ENCODE data around the gene SPI1. TPM values are rescaled to one million over a fixed set of nuclear protein-coding genes. Genes with fewer than 3 reads are reported as not detected.

The SPI1 gene
- total RNA-seq, 1 experiment from 2014 or later = 0.22 TPM

- no peak overlapping the region for H3K27ac ChIP-seq (ENCODE audit: low read length)
- no TSS peak for BruUV-seq (replicated peaks)
- H4K20me1 ChIP-seq (ENCODE audit: low read length) = no peaks in the 10 kb centered on the region
- CTCF ChIA-PET = no interaction called here
- no peak overlapping the region for H2AFZ ChIP-seq (ENCODE audit: low read length)
- no peaks in the 10 kb centered on the region for H3K36me3 ChIP-seq (ENCODE audit: low read depth, low read length)
- H3K9me2 ChIP-seq (replicated peaks; ENCODE audit: low read length) = no peaks in the 10 kb centered on the region
- POLR2A ChIA-PET (ENCODE audit: unreplicated experiment) = interaction anchor here (0.6 kb wide), 1 partner anchor 22 kb away, joined by 8 read pairs; no protein-coding TSS in a partner anchor
- H3K9ac ChIP-seq (ENCODE audit: low read length) = no peak overlapping the region
- no peaks in the 10 kb centered on the region for H3F3A ChIP-seq (ENCODE audit: low read length, unreplicated experiment)
- intact Hi-C loops (cut with micrococcal nuclease) = no loop called here
- TF ChIP-seq EZH2phosphoT487 (IDR thresholded peaks at IDR 0.05; ENCODE audit: borderline replicate concordance, low read length) (no peak), CTCF (conservative IDR thresholded peaks at IDR 0.05; ENCODE audit: low read depth, low read length) (no peak), EZH2 (IDR thresholded peaks at IDR 0.05; ENCODE audit: low read length, unreplicated experiment) (no peak)
- H3K9me3 ChIP-seq (ENCODE audit: low read length) = no peaks in the 10 kb centered on the region
- H3K4me1 ChIP-seq (ENCODE audit: insufficient read depth, low read length) = no peaks in the 10 kb centered on the region
- no peak overlapping the region for H3K4me2 ChIP-seq (ENCODE audit: low read length)
- H3K79me2 ChIP-seq (ENCODE audit: low read length) = no peaks in the 10 kb centered on the region
- ATAC-seq (no peak), DNase-seq (no peak)
- H3K27me3 ChIP-seq (ENCODE audit: low read length) = no peaks in the 10 kb centered on the region
- no peak overlapping the region for H3K4me3 ChIP-seq (ENCODE audit: low read length)
Measured at GRCh38 chr11:47391711-47392432, 13.5 kb upstream of the SPI1 start.

GRCh38 chr11:47391077-47391583, 12.8 kb upstream of the SPI1 start:
- H3K27me3 ChIP-seq (ENCODE audit: low read length) = no peaks in the 10 kb centered on the region
- no peak overlapping the region for H3K9ac ChIP-seq (ENCODE audit: low read length)
- H3K9me2 ChIP-seq (replicated peaks; ENCODE audit: low read length) = no peaks in the 10 kb centered on the region
- CTCF ChIA-PET = no interaction called here
- no peaks in the 10 kb centered on the region for H3K79me2 ChIP-seq (ENCODE audit: low read length)
- no peak overlapping the region for H3K4me2 ChIP-seq (ENCODE audit: low read length)
- no peak overlapping the region for H2AFZ ChIP-seq (ENCODE audit: low read length)
- no TSS peak for BruUV-seq (replicated peaks)
- DNase-seq (no peak), ATAC-seq (no peak)
- no peaks in the 10 kb centered on the region for H3K9me3 ChIP-seq (ENCODE audit: low read length)
- no peak for TF ChIP-seq EZH2phosphoT487 (IDR thresholded peaks at IDR 0.05; ENCODE audit: borderline replicate concordance, low read length)
- TF ChIP-seq EZH2 (IDR thresholded peaks at IDR 0.05; ENCODE audit: low read length, unreplicated experiment) = no peak
- H3K4me3 ChIP-seq (ENCODE audit: low read length) = no peak overlapping the region
- no peak overlapping the region for H3K27ac ChIP-seq (ENCODE audit: low read length)
- intact Hi-C loops (cut with micrococcal nuclease) = no loop called here
- H3K4me1 ChIP-seq (ENCODE audit: insufficient read depth, low read length) = no peaks in the 10 kb centered on the region
- POLR2A ChIA-PET (ENCODE audit: unreplicated experiment) = no interaction called here
- no peaks in the 10 kb centered on the region for H3F3A ChIP-seq (ENCODE audit: low read length, unreplicated experiment)
- H3K36me3 ChIP-seq (ENCODE audit: low read depth, low read length) = no peaks in the 10 kb centered on the region
- no peaks in the 10 kb centered on the region for H4K20me1 ChIP-seq (ENCODE audit: low read length)

- BruUV-seq (replicated peaks) = no TSS peak
- CTCF ChIA-PET = no interaction called here
Measured at GRCh38 chr11:47390422-47390760, 12.0 kb upstream of the SPI1 start.

More at GRCh38 chr11:47390422-47390760, 12.0 kb upstream of the SPI1 start:
- H3K9ac ChIP-seq (ENCODE audit: low read length) = no peak overlapping the region
- DNase-seq (no peak), ATAC-seq (no peak)
- no peaks in the 10 kb centered on the region for H3F3A ChIP-seq (ENCODE audit: low read length, unreplicated experiment)
- TF ChIP-seq CTCF (conservative IDR thresholded peaks at IDR 0.05; ENCODE audit: low read depth, low read length) (no peak), EZH2 (IDR thresholded peaks at IDR 0.05; ENCODE audit: low read length, unreplicated experiment) (no peak), EZH2phosphoT487 (IDR thresholded peaks at IDR 0.05; ENCODE audit: borderline replicate concordance, low read length) (no peak)
- no peaks in the 10 kb centered on the region for H3K4me1 ChIP-seq (ENCODE audit: insufficient read depth, low read length)
- no peaks in the 10 kb centered on the region for H3K27me3 ChIP-seq (ENCODE audit: low read length)
- no peaks in the 10 kb centered on the region for H3K79me2 ChIP-seq (ENCODE audit: low read length)
- no peaks in the 10 kb centered on the region for H3K9me2 ChIP-seq (replicated peaks; ENCODE audit: low read length)
- H3K9me3 ChIP-seq (ENCODE audit: low read length) = no peaks in the 10 kb centered on the region
- intact Hi-C loops (cut with micrococcal nuclease) = no loop called here
- H3K4me2 ChIP-seq (ENCODE audit: low read length) = no peak overlapping the region
- no peak overlapping the region for H3K4me3 ChIP-seq (ENCODE audit: low read length)
- no peaks in the 10 kb centered on the region for H4K20me1 ChIP-seq (ENCODE audit: low read length)
- no peaks in the 10 kb centered on the region for H3K36me3 ChIP-seq (ENCODE audit: low read depth, low read length)
- POLR2A ChIA-PET (ENCODE audit: unreplicated experiment) = no interaction called here
- no peak overlapping the region for H2AFZ ChIP-seq (ENCODE audit: low read length)
- H3K27ac ChIP-seq (ENCODE audit: low read length) = no peak overlapping the region

Data from PC-3 (cell line).